GM12864 (cell line): ENCODE measurements around the gene PEX10.

Experiments
- DNase-seq: peaks from one replicate; pipeline ENCODE4 v3.0.0-alpha.2; 2011; ENCODE audit warnings: low read depth
- H3K4me3 ChIP-seq: 2 replicates; pipeline ENCODE4 v1.5.1; 2011; ENCODE audit warnings: mild to moderate bottlenecking, low read depth, low read length, control low read depth
- TF ChIP-seq, protein P1 (sequence below): IDR thresholded peaks from 2 replicates; pipeline ENCODE4 v1.5.1; 2011; ENCODE audit warnings: low read depth, mild to moderate bottlenecking, moderate library complexity, low read length, control low read depth, inconsistent platforms; ENCODE audit errors: missing control alignments

Gene PEX10

DNA sequence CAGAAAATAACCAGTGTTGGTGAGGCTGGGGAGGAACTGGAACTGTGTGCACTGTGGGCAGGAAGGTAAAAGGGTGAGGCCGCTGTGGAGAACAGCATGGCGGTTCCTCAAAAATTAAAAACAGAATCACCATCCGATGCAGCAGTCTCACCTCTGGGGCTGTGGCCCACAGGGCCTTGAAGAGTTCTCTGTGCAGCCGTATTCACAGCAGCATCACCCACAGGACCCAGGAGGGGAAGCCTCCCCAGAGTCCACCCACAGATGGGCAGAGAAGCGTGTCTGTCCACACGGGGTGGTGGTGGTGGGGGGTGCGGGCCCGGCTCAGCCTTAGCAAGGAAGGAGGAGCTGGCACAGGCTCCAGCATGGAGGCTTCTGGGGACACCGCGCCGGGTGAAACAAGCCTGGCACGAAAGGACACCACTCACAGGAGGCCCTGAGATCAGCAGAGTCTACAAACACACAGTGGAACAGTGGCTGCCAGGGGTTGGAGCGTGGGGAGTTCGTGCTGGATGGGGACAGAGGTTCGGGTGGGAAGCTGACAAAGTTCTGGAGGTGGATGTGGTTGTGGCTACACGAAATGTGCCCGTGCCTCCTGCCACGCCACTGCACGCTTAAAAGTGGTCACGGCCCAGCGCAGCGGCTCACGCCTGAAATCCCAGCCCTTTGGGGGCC, 32.5 kb downstream of the PEX10 start:
- TF ChIP-seq, protein P1, sequence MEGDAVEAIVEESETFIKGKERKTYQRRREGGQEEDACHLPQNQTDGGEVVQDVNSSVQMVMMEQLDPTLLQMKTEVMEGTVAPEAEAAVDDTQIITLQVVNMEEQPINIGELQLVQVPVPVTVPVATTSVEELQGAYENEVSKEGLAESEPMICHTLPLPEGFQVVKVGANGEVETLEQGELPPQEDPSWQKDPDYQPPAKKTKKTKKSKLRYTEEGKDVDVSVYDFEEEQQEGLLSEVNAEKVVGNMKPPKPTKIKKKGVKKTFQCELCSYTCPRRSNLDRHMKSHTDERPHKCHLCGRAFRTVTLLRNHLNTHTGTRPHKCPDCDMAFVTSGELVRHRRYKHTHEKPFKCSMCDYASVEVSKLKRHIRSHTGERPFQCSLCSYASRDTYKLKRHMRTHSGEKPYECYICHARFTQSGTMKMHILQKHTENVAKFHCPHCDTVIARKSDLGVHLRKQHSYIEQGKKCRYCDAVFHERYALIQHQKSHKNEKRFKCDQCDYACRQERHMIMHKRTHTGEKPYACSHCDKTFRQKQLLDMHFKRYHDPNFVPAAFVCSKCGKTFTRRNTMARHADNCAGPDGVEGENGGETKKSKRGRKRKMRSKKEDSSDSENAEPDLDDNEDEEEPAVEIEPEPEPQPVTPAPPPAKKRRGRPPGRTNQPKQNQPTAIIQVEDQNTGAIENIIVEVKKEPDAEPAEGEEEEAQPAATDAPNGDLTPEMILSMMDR: no peak
- no peak for DNase-seq
- H3K4me3 ChIP-seq: no peak overlapping the region

GRCh38 chr1:2378956-2379732, 33.2 kb downstream of the PEX10 start:
- DNase-seq: no peak
- TF ChIP-seq, protein P1: no peak
- no peak overlapping the region for H3K4me3 ChIP-seq

- H3K4me3 ChIP-seq: no peak overlapping the region
- DNase-seq: no peak
- TF ChIP-seq, protein P1: no peak
Measured at GRCh38 chr1:2378441-2378851, 33.9 kb downstream of the PEX10 start.

GRCh38 chr1:2377751-2378440, 34.5 kb downstream of the PEX10 start:
- TF ChIP-seq, protein P1: no peak
- no peak overlapping the region for H3K4me3 ChIP-seq
- DNase-seq: no peak

DNA sequence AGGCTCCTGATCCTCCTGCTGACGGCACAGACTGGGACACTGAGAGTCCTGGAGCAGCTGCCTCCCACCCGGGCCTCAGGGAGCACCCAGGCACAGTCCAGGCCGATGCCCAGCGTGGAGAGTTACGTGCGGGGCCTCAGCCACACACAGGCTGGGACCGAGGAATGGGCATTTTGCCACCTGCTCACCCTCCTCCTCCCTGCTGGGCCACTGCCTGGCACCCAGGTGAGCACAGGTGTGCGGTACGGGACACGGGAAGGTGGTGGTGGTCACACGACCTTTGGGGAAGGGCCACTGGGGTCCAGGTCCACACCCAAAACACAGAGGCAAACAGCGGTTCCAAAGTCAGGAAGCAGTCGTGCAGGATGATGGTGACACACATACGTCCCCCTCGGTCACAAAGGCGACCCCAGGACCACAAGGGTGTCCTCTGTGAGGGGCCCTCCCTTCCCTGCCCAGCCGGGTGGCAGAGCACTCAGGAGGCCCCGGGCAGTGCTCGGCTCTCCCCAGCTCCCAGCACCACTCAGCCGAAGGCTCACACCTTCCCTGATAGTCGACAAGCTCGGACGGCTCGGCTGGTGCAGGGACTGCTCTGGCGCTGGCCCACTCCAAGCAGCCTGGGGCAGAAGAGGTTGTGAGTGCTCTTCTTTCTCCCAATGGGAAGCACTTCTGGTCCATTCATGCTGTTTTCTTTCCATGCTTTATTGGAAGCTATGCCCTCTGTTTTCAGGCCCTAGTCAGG, 35.3 kb downstream of the PEX10 start:
- no peak overlapping the region for H3K4me3 ChIP-seq
- no peak for DNase-seq
- TF ChIP-seq, protein P1: no peak

GRCh38 chr1:2376261-2376741, 36.1 kb downstream of the PEX10 start:
- no peak for DNase-seq
- TF ChIP-seq, protein P1: no peak
- no peak overlapping the region for H3K4me3 ChIP-seq
